Measurements from ENCODE around the gene GLDC.

GLDC gene

GRCh38 chr9:6501526-6502210 lies 143.9 kb downstream of the GLDC start:
- Histone ChIP-seq H3K9me2 (replicated peaks; ENCODE audit: insufficient read depth, low read length) (no peaks in the 10 kb centered on the region), H3K4me1 (ENCODE audit: low read length) (no peaks in the 10 kb centered on the region), H3K27me3 (replicated peaks; ENCODE audit: insufficient read depth, low read length) (no peaks in the 10 kb centered on the region), H4K20me1 (ENCODE audit: insufficient read depth, low read length) (no peaks in the 10 kb centered on the region), H3K4me2 (ENCODE audit: low read depth, low read length) (no peak overlapping the region), H2AFZ (ENCODE audit: low read length) (no peak overlapping the region), H3K4me3 (ENCODE audit: low read length) (no peak overlapping the region), H3F3A (ENCODE audit: insufficient read depth, low read length) (no peaks in the 10 kb centered on the region), H3K36me3 (replicated peaks; ENCODE audit: insufficient read depth, low read length) (peaks cover 15% of the 10 kb centered on the region), H3K9me3 (replicated peaks; ENCODE audit: insufficient read depth, low read length) (no peaks in the 10 kb centered on the region), H3K79me2 (ENCODE audit: low read length) (no peaks in the 10 kb centered on the region), H3K9ac (ENCODE audit: low read length) (no peak overlapping the region), H3K27ac (ENCODE audit: low read length) (no peak overlapping the region)
- no peak for TF ChIP-seq CTCF (IDR thresholded peaks at IDR 0.05; ENCODE audit: low read length)
- no peak for TF ChIP-seq EZH2phosphoT487 (IDR thresholded peaks at IDR 0.05; ENCODE audit: low read length)
- TF ChIP-seq EZH2 (optimal IDR thresholded peaks at IDR 0.05; ENCODE audit: low read depth, low read length) = no peak
- no peak for DNase-seq

- H3K27me3 ChIP-seq (replicated peaks; ENCODE audit: insufficient read depth, low read length) = no peaks in the 10 kb centered on the region
- no peak overlapping the region for H2AFZ ChIP-seq (ENCODE audit: low read length)
- no peaks in the 10 kb centered on the region for H3K9me3 ChIP-seq (replicated peaks; ENCODE audit: insufficient read depth, low read length)
- no peak overlapping the region for H3K27ac ChIP-seq (ENCODE audit: low read length)
- H3K9ac ChIP-seq (ENCODE audit: low read length) = no peak overlapping the region
- H3K79me2 ChIP-seq (ENCODE audit: low read length) = peaks cover 3% of the 10 kb centered on the region; the same call in 1 of the 2 replicates
- H4K20me1 ChIP-seq (ENCODE audit: insufficient read depth, low read length) = no peaks in the 10 kb centered on the region
- no peak overlapping the region for H3K4me2 ChIP-seq (ENCODE audit: low read depth, low read length)
- H3F3A ChIP-seq (ENCODE audit: insufficient read depth, low read length) = no peaks in the 10 kb centered on the region
- H3K9me2 ChIP-seq (replicated peaks; ENCODE audit: insufficient read depth, low read length) = no peaks in the 10 kb centered on the region
- no peak for DNase-seq
- peaks cover 6% of the 10 kb centered on the region; the same call in 1 of the 2 replicates for H3K36me3 ChIP-seq (replicated peaks; ENCODE audit: insufficient read depth, low read length)
- H3K4me1 ChIP-seq (ENCODE audit: low read length) = no peaks in the 10 kb centered on the region
- no peak overlapping the region for H3K4me3 ChIP-seq (ENCODE audit: low read length)
- TF ChIP-seq EZH2 (optimal IDR thresholded peaks at IDR 0.05; ENCODE audit: low read depth, low read length) = no peak
Observed at GRCh38 chr9:6498982-6499381, 146.5 kb downstream of the GLDC start.

- H3K4me1 ChIP-seq (ENCODE audit: low read length) = no peaks in the 10 kb centered on the region
- no peak overlapping the region for H3K9ac ChIP-seq (ENCODE audit: low read length)
- no peaks in the 10 kb centered on the region for H4K20me1 ChIP-seq (ENCODE audit: insufficient read depth, low read length)
- H3K36me3 ChIP-seq (replicated peaks; ENCODE audit: insufficient read depth, low read length) = peaks cover 12% of the 10 kb centered on the region; the same call in 1 of the 2 replicates
- H3K79me2 ChIP-seq (ENCODE audit: low read length) = peaks cover 22% of the 10 kb centered on the region
- H3K4me3 ChIP-seq (ENCODE audit: low read length) = no peak overlapping the region
- no peak overlapping the region for H3K4me2 ChIP-seq (ENCODE audit: low read depth, low read length)
- H2AFZ ChIP-seq (ENCODE audit: low read length) = no peak overlapping the region
- H3K9me3 ChIP-seq (replicated peaks; ENCODE audit: insufficient read depth, low read length) = no peaks in the 10 kb centered on the region
- no peak for DNase-seq
- H3F3A ChIP-seq (ENCODE audit: insufficient read depth, low read length) = no peaks in the 10 kb centered on the region
- no peaks in the 10 kb centered on the region for H3K9me2 ChIP-seq (replicated peaks; ENCODE audit: insufficient read depth, low read length)
- H3K27me3 ChIP-seq (replicated peaks; ENCODE audit: insufficient read depth, low read length) = no peaks in the 10 kb centered on the region
- TF ChIP-seq EZH2 (optimal IDR thresholded peaks at IDR 0.05; ENCODE audit: low read depth, low read length) (no peak), CTCF (IDR thresholded peaks at IDR 0.05; ENCODE audit: low read length) (no peak), EZH2phosphoT487 (IDR thresholded peaks at IDR 0.05; ENCODE audit: low read length) (no peak)
- H3K27ac ChIP-seq (ENCODE audit: low read length) = no peak overlapping the region
Observed at GRCh38 chr9:6495466-6495865, 150.1 kb downstream of the GLDC start.

GRCh38 chr9:6490863-6491262 lies 154.7 kb downstream of the GLDC start:
- H3K36me3 ChIP-seq (replicated peaks; ENCODE audit: insufficient read depth, low read length) = peaks cover 8% of the 10 kb centered on the region; the same call in 1 of the 2 replicates
- no peaks in the 10 kb centered on the region for H3F3A ChIP-seq (ENCODE audit: insufficient read depth, low read length)
- TF ChIP-seq EZH2 (optimal IDR thresholded peaks at IDR 0.05; ENCODE audit: low read depth, low read length) (no peak), CTCF (IDR thresholded peaks at IDR 0.05; ENCODE audit: low read length) (no peak), EZH2phosphoT487 (IDR thresholded peaks at IDR 0.05; ENCODE audit: low read length) (no peak)
- H3K4me1 ChIP-seq (ENCODE audit: low read length) = no peaks in the 10 kb centered on the region
- no peaks in the 10 kb centered on the region for H3K9me2 ChIP-seq (replicated peaks; ENCODE audit: insufficient read depth, low read length)
- H3K79me2 ChIP-seq (ENCODE audit: low read length) = peaks cover 45% of the 10 kb centered on the region
- no peak for DNase-seq
- no peak overlapping the region for H3K9ac ChIP-seq (ENCODE audit: low read length)
- no peak overlapping the region for H2AFZ ChIP-seq (ENCODE audit: low read length)
- no peak overlapping the region for H3K4me2 ChIP-seq (ENCODE audit: low read depth, low read length)
- no peak overlapping the region for H3K4me3 ChIP-seq (ENCODE audit: low read length)
- H3K9me3 ChIP-seq (replicated peaks; ENCODE audit: insufficient read depth, low read length) = no peaks in the 10 kb centered on the region
- no peak overlapping the region for H3K27ac ChIP-seq (ENCODE audit: low read length)
- H3K27me3 ChIP-seq (replicated peaks; ENCODE audit: insufficient read depth, low read length) = no peaks in the 10 kb centered on the region
- no peaks in the 10 kb centered on the region for H4K20me1 ChIP-seq (ENCODE audit: insufficient read depth, low read length)

All from MM.1S (cell line).